HepG2 (cell line): ENCODE data around the gene HPS1. TPM values are rescaled to one million over a fixed set of nuclear protein-coding genes. Genes with fewer than 3 reads are reported as not detected.

ENCODE experiments used
- ATAC-seq: fragments of 200-7000 bp; cut with Tn5 transposase; 3 replicates; pipeline ENCODE4 v1.9.1; 2020; ENCODE audit warnings: mild to moderate bottlenecking, moderate library complexity
- BruUV-seq: library from RNA; stranded (reverse); fragments of 400-500 nt; replicated peaks from 2 replicates; lab custom pipeline; 2021; lab: Mats Ljungman, UMichigan
- CTCF ChIA-PET: fragments of 300-600 bp; formaldehyde crosslinking; extraction: SDS; loops from one replicate; lab custom pipeline; 2021; ENCODE audit warnings: low total read pairs, inconsistent platforms, low intra/inter-chr PET ratio; lab: Yijun Ruan, JAX
- POLR2A ChIA-PET: fragments of 350-600 bp; sonication (Branson Sonifier 250); formaldehyde crosslinking; loops from one replicate; lab custom pipeline; 2020; ENCODE audit warnings: antibody characterized with exemption, inconsistent platforms; lab: Yijun Ruan, JAX
- DNase-seq: peaks from one replicate; pipeline ENCODE4 v3.0.0-alpha.2; 2015; ENCODE audit warnings: low spot score
- FAIRE-seq: peaks from 3 replicates; lab custom pipeline; 2011; peaks lifted over from hg19 to GRCh38; lab: Jason Lieb, UNC
- H2AFZ ChIP-seq: one replicate; pipeline ENCODE4 v1.6.1; 2011; ENCODE audit warnings: low read length, inconsistent platforms
- H3K27ac ChIP-seq: fragments of 300-600 bp; 3 replicates; pipeline ENCODE4 v1.8.0; 2011; ENCODE audit warnings: mixed run types, mild to moderate bottlenecking, mixed read lengths, low read length, inconsistent platforms; ENCODE audit not compliant: insufficient read depth; ENCODE audit errors: extremely low read length
- H3K27me3 ChIP-seq, 2 experiments: fragments of 200-600 bp in 1 of 2; 2 replicates in 1 of 2; 3 replicates in 1 of 2; pipeline versions ENCODE4 v1.6.0 to v1.8.0; 2011; ENCODE audit warnings: low read length in 2 of 2, mild to moderate bottlenecking in 2 of 2, moderate library complexity in 2 of 2, inconsistent platforms in 1 of 2; ENCODE audit not compliant: insufficient read depth in 2 of 2, control insufficient read depth in 1 of 2
- H3K36me3 ChIP-seq, 2 experiments: fragments of 200-600 bp in 1 of 2; replicated peaks in 1 of 2; 2 replicates in 1 of 2; 3 replicates in 1 of 2; pipeline versions ENCODE4 v1.5.1 to v1.8.0; 2011; ENCODE audit warnings: low read length in 2 of 2, inconsistent platforms in 1 of 2; ENCODE audit not compliant: insufficient read depth in 2 of 2, control insufficient read depth in 1 of 2
- H3K4me1 ChIP-seq: 2 replicates; pipeline ENCODE4 v1.5.1; 2012; ENCODE audit warnings: low read length, inconsistent platforms; ENCODE audit not compliant: insufficient read depth
- H3K4me2 ChIP-seq: 2 replicates; pipeline ENCODE4 v1.6.0; 2011; ENCODE audit warnings: low read depth, low read length, inconsistent platforms
- H3K4me3 ChIP-seq, 3 experiments: fragments of 200-600 bp in 1 of 3; sonication (generic), shearing (Covaris generic) in 1 of 3; replicated peaks in 1 of 3; 2 replicates each; pipeline ENCODE4 v1.5.1; 2011 to 2016; ENCODE audit warnings: low read length in 3 of 3, inconsistent platforms in 2 of 3, low read depth in 2 of 3, mild to moderate bottlenecking in 2 of 3, control low read depth in 1 of 3, mixed read lengths in 1 of 3; ENCODE audit not compliant: insufficient read depth in 1 of 3
- H3K79me2 ChIP-seq: one replicate; pipeline ENCODE4 v1.6.1; 2011; ENCODE audit warnings: low read length, inconsistent platforms; ENCODE audit not compliant: insufficient read depth
- H3K9ac ChIP-seq: 2 replicates; pipeline ENCODE4 v1.6.0; 2011; ENCODE audit warnings: mild to moderate bottlenecking, low read depth, low read length, inconsistent platforms; ENCODE audit not compliant: insufficient read depth
- H3K9me3 ChIP-seq: 2 replicates; pipeline ENCODE4 v1.5.1; 2012; ENCODE audit warnings: mild to moderate bottlenecking, low read length
- H4K20me1 ChIP-seq: 2 replicates; pipeline ENCODE4 v1.6.0; 2011; ENCODE audit warnings: inconsistent platforms, mild to moderate bottlenecking, low read length, moderate library complexity; ENCODE audit not compliant: insufficient read depth
- ARNT ChIP-seq: fragments of 450-650 bp; IDR thresholded peaks from 2 replicates; pipeline ENCODE4 v1.6.1; 2017
- HMGA1 ChIP-seq: sonication (generic); formaldehyde crosslinking; conservative IDR thresholded peaks from 2 replicates; pipeline ENCODE4 v1.4.0; 2020; ENCODE audit warnings: missing genetic modification reagents
- HNRNPL ChIP-seq: fragments of 200-400 bp; formaldehyde crosslinking; IDR thresholded peaks from 2 replicates; pipeline ENCODE4 v1.6.1; 2017; ENCODE audit warnings: mild to moderate bottlenecking, low read depth, low read length
- KDM4B ChIP-seq: sonication (generic); formaldehyde crosslinking; IDR thresholded peaks from 2 replicates; pipeline ENCODE4 v1.4.0; 2020; ENCODE audit warnings: missing genetic modification reagents
- MAF1 ChIP-seq: sonication (generic); formaldehyde crosslinking; IDR thresholded peaks from 2 replicates; pipeline ENCODE4 v1.5.0; 2020; ENCODE audit warnings: missing genetic modification reagents, borderline replicate concordance
- NFKBIZ ChIP-seq: IDR thresholded peaks from 2 replicates; pipeline ENCODE4 v1.6.1; 2018; ENCODE audit warnings: missing genetic modification reagents, missing compliant biosample characterization
- RARG ChIP-seq: sonication (generic); formaldehyde crosslinking; IDR thresholded peaks from 2 replicates; pipeline ENCODE4 v1.4.0; 2020; ENCODE audit warnings: low read depth, mild to moderate bottlenecking, missing genetic modification reagents
- RFX1 ChIP-seq: fragments of 450-650 bp; IDR thresholded peaks from 2 replicates; pipeline ENCODE4 v1.6.1; 2017
- SRF ChIP-seq: IDR thresholded peaks from 2 replicates; pipeline ENCODE4 v1.6.1; 2011; ENCODE audit warnings: mild to moderate bottlenecking, low read depth, low read length, moderate library complexity
- SRSF1 ChIP-seq: fragments of 200-400 bp; formaldehyde crosslinking; optimal IDR thresholded peaks from 2 replicates; pipeline ENCODE3; 2017; ENCODE audit warnings: mild to moderate bottlenecking, low read depth, low read length, moderate library complexity
- THRA ChIP-seq: sonication (generic); formaldehyde crosslinking; IDR thresholded peaks from 2 replicates; pipeline ENCODE4 v1.4.0; 2020; ENCODE audit warnings: missing genetic modification reagents, borderline replicate concordance
- ZNF205 ChIP-seq: IDR thresholded peaks from 2 replicates; pipeline ENCODE4 v1.6.1; 2018; ENCODE audit warnings: missing biosample characterization, missing genetic modification reagents
- ZNF441 ChIP-seq: sonication (generic); formaldehyde crosslinking; IDR thresholded peaks from 2 replicates; pipeline ENCODE4 v1.7.0; 2021; ENCODE audit warnings: missing genetic modification reagents, borderline replicate concordance
- ZNF598 ChIP-seq: sonication (generic); formaldehyde crosslinking; IDR thresholded peaks from 2 replicates; pipeline ENCODE4 v1.5.1; 2020; ENCODE audit warnings: mild to moderate bottlenecking, missing genetic modification reagents, borderline replicate concordance
- ZNF850 ChIP-seq: sonication (generic); formaldehyde crosslinking; conservative IDR thresholded peaks from 2 replicates; pipeline ENCODE4 v1.9.0; 2021; ENCODE audit warnings: mild to moderate bottlenecking, missing genetic modification reagents
- ZSCAN30 ChIP-seq: sonication (generic); formaldehyde crosslinking; IDR thresholded peaks from 2 replicates; pipeline ENCODE4 v1.5.0; 2020; ENCODE audit warnings: mild to moderate bottlenecking, missing genetic modification reagents
- WGBS: methylation state at CpG from one replicate; pipeline ENCODE4 v1.1.6; 2017; ENCODE audit warnings: low lambda C conversion rate; 5-methylcytosine and 5-hydroxymethylcytosine counted together
- in situ Hi-C: cut with HindIII; loops from 2 replicates; pipeline ENCODE4 v1.10.0; 2017; ENCODE audit warnings: low pct_unique_long_range_greater_than_20kb; ENCODE audit not compliant: extremely low pct_ligation_motif_present
- intact Hi-C: fragments of 100-400 bp; cut with micrococcal nuclease; formaldehyde crosslinking; loops from one replicate; pipeline ENCODE4 v1.10.0; 2022; ENCODE audit not compliant: unreplicated experiment
- polyA plus RNA-seq, 8 experiments: library from polyadenylated mRNA; depleted of rRNA in 3 of 8; stranded (reverse) in 7 of 8; unstranded in 1 of 8; fragments of >200 nt; fragmentation: Illumina TruSeq in 4 of 8; extraction: Trizol in 4 of 8; gene quantifications; 2 replicates each; pipeline versions ENCODE4 v1.2.1 to v1.2.3, GENCODE V29; 2011 to 2016; ENCODE audit warnings: low read depth in 4 of 8, missing spikeins in 1 of 8, mixed read lengths in 1 of 8; ENCODE audit not compliant: insufficient read depth in 1 of 8
- total RNA-seq, 5 experiments: library from RNA; depleted of rRNA; stranded (reverse); fragments of >200 nt; fragmentation: Illumina TruSeq; extraction: Trizol; gene quantifications; 2 replicates each; pipeline ENCODE4 v1.2.3, GENCODE V29; 2016; ENCODE audit warnings: low read depth in 1 of 5

The HPS1 gene
- total and polyA plus RNA-seq, 2 of the 13 experiments (the other 11 are each of a cell fraction or from before 2014, with no cell fraction given) = 24.6 to 25.8 TPM

DNA sequence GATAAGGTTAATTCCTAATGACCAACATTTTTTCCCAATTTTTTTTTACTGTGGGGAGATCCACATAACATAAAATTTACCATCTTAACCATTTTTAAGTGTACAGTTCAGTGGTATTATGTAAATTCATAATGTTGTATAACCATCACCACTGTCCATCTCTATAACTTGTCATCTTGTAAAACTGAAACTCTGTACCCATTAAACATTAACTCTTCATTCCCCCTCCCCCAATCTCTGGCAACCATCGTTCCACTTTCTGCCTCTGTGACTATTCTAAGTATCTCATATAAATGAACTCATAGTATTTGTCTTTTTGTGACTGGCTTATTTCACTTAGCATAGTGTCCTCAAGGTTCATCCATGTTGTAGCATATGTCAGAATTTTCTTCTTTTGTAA, 46.0 kb upstream of the HPS1 start:
- in situ Hi-C loops = no loop called here
- ATAC-seq (no peak), DNase-seq (no peak), FAIRE-seq (no peak)
- 0% methylated on average over 1 of the region's 1 CpG for WGBS
- H3K79me2 ChIP-seq = no peaks in the 10 kb centered on the region
- H3K9ac ChIP-seq = no peak overlapping the region
- ChIA-PET POLR2A (no interaction called here), CTCF (no interaction called here)
- no peaks in the 10 kb centered on the region for H3K36me3 ChIP-seq
- H2AFZ ChIP-seq = no peak overlapping the region
- H3K27ac ChIP-seq = no peak overlapping the region
- TF ChIP-seq HMGA1 (no peak), KDM4B (CRISPR knock-in tag) (no peak), THRA (CRISPR knock-in tag) (no peak), ZNF598 (CRISPR knock-in tag) (no peak), RARG (CRISPR knock-in tag) (no peak), SRSF1 (no peak), ZNF205 (no peak), SRF (no peak), ZSCAN30 (CRISPR knock-in tag) (no peak), ZNF441 (CRISPR knock-in tag) (no peak), NFKBIZ (CRISPR knock-in tag) (no peak), ARNT (no peak), HNRNPL (no peak), ZNF850 (CRISPR knock-in tag) (no peak), MAF1 (CRISPR knock-in tag) (no peak), RFX1 (no peak)
- H3K4me3 ChIP-seq = no peak overlapping the region
- H4K20me1 ChIP-seq = no peaks in the 10 kb centered on the region
- intact Hi-C loops = no loop called here
- no peak overlapping the region for H3K4me2 ChIP-seq
- H3K9me3 ChIP-seq = peaks cover 7% of the 10 kb centered on the region; the same call in 1 of the 2 replicates
- no peaks in the 10 kb centered on the region for H3K27me3 ChIP-seq
- peaks cover 31% of the 10 kb centered on the region for H3K4me1 ChIP-seq
- BruUV-seq = no TSS peak
